Fibroblast of gingiva (primary cell): ENCODE results near the gene DOCK1.
"Not testable (repeated sequence)": the region's sequence is repeated elsewhere in the genome, so short reads cannot be mapped to it uniquely, and the experiment has no call there.

Source experiments
- DNase-seq: peaks from one replicate; pipeline ENCODE4 v3.0.0-alpha.2; 2011; ENCODE audit warnings: low read depth

DOCK1 gene

GRCh38 chr10:126926568-126926967 is 21.3 kb downstream of the DOCK1 start:
- no peak for DNase-seq

GRCh38 chr10:126927799-126928198 is 22.6 kb downstream of the DOCK1 start:
- DNase-seq, result no peak

GRCh38 chr10:126928274-126928673 is 23.0 kb downstream of the DOCK1 start:
- no peak for DNase-seq

- DNase-seq, result no peak
Observed at GRCh38 chr10:126929391-126929790, 24.2 kb downstream of the DOCK1 start.

GRCh38 chr10:126930131-126930882 is 25.1 kb downstream of the DOCK1 start:
- no peak for DNase-seq

GRCh38 chr10:126930883-126931503 is 25.8 kb downstream of the DOCK1 start:
- DNase-seq, result peak; percentile 47

GRCh38 chr10:126931544-126931943 is 26.3 kb downstream of the DOCK1 start:
- DNase-seq, result no peak

GRCh38 chr10:126932516-126932915 is 27.3 kb downstream of the DOCK1 start:
- no peak for DNase-seq

- DNase-seq, result no peak
Observed at GRCh38 chr10:126933116-126933515, 27.9 kb downstream of the DOCK1 start.

- no peak for DNase-seq
Observed at GRCh38 chr10:126935263-126935946, 30.2 kb downstream of the DOCK1 start.

GRCh38 chr10:126937026-126937425 is 31.8 kb downstream of the DOCK1 start:
- DNase-seq, result no peak

- not testable (repeated sequence) for DNase-seq
Observed at GRCh38 chr10:126938121-126938520, 32.9 kb downstream of the DOCK1 start.

GRCh38 chr10:126939706-126940105 is 34.5 kb downstream of the DOCK1 start:
- no peak for DNase-seq

GRCh38 chr10:126940670-126941310 is 35.6 kb downstream of the DOCK1 start:
- DNase-seq, result no peak

GRCh38 chr10:126944191-126944590 is 39.0 kb downstream of the DOCK1 start:
- DNase-seq, result no peak

- DNase-seq, result no peak
Observed at GRCh38 chr10:126945351-126946030, 40.3 kb downstream of the DOCK1 start.

GRCh38 chr10:126946746-126947145 is 41.5 kb downstream of the DOCK1 start:
- no peak for DNase-seq

- no peak for DNase-seq
Observed at GRCh38 chr10:126948355-126949160, 43.3 kb downstream of the DOCK1 start.

- no peak for DNase-seq
Observed at GRCh38 chr10:126949161-126949503, 43.9 kb downstream of the DOCK1 start.

- DNase-seq, result no peak
Observed at GRCh38 chr10:126950401-126951105, 45.3 kb downstream of the DOCK1 start.

- DNase-seq, result no peak
Observed at GRCh38 chr10:126953886-126954285, 48.7 kb downstream of the DOCK1 start.
